HG02678 (cell line): ENCODE data around the gene HYAL4.
"Not testable (repeated sequence)": the region's sequence is repeated elsewhere in the genome, so short reads cannot be mapped to it uniquely, and the experiment has no call there.

ENCODE experiments used
- ATAC-seq: cut with Tn5 transposase; IDR thresholded peaks from one replicate; pipeline ENCODE4 v1.9.1; 2021; ENCODE audit warnings: mild to moderate bottlenecking, moderate library complexity; ENCODE audit not compliant: unreplicated experiment

Gene HYAL4

GRCh38 chr7:123845823-123846216 lies 851 bp downstream of the HYAL4 start:
- ATAC-seq: no peak

DNA sequence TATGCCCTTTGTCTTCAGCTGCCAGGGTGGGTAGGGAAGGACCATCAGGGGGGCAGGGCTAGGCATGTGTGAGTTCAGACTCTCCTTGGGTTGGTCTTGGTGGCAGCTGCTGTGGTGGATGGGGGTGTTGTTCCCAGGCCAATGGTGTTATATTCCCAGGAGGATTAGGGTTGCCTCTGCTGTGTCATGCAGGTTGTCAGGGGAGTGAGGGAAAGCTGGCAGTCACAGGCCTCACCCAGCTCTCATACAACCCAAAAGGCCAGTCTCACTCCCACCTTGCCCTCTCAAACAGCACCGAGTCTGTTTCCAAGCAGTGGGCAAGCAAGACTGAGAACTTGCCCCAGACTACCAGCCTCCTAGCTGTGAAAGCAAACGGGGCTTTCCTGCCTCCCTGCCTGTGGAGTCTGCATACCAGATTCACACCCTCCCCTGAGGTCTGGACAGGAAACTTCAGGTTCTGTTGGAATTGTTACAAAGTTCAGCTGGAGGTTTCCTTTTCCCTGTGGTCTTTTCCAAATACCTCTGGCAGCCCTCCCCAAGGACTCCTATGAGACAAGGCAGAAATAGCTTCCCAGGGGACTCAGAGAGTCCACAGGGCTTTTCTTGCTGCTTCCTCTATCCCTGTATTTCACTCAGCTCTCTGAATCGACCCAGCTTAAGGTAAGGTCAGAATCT lies 1.4 kb downstream of the HYAL4 start:
- ATAC-seq: no peak

- ATAC-seq: no peak
Measured at GRCh38 chr7:123847868-123848267, 2.9 kb downstream of the HYAL4 start.

DNA sequence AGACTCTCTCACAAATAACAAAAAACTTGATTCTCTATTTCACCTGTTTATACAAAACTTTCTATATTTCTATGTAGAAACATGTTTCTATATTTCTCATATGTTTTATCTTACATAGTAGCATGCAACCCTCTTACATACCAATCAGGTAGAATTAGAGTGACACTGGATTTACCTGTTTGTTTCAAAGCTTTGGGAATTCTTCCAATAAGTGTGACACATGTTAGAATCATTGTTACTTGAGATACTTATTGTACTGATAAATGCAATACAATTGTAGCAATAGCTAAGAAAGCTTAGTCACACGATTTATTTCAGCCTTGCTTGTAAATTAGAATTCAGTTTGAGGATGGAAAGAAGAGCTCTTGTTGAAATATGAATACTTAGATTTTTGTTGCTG lies 4.9 kb downstream of the HYAL4 start:
- ATAC-seq: no peak

DNA sequence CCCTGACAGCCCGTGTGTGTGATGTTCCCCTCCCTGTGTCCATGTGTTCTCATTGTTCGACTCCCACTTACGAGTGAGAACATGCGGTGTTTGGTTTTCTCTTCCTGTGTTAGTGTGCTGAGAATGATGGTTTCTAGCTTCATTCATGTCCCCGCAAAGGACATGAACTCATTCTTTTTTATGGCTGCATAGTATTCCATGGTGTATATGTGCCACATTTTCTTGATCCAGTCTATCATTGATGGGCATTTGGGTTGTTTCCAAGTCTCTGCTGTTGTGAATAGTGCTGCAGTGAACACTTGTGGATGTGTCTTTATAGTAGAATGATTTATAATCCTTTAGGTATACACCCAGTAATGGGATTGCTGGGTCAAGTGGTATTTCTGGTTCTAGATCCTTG lies 6.4 kb downstream of the HYAL4 start:
- not testable (repeated sequence) for ATAC-seq

DNA sequence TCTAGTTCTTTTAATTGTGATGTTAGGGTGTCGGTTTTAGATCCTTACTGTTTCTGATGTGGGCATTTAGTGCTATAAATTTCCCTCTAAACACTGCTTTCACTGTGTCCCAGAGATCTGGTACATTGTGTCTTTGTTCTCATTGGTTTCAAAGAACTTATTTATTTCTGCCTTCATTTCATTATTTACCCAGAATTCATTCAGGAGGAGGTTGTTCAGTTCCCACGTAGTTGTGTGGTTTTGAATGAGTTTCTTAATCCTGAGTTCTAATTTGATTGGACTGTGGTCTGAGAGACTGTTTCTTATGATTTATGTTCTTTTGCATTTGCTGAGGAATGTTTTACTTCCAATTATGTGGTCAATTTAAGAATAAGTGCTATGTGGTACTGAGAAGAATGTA lies 9.3 kb downstream of the HYAL4 start:
- ATAC-seq: not testable (repeated sequence)

DNA sequence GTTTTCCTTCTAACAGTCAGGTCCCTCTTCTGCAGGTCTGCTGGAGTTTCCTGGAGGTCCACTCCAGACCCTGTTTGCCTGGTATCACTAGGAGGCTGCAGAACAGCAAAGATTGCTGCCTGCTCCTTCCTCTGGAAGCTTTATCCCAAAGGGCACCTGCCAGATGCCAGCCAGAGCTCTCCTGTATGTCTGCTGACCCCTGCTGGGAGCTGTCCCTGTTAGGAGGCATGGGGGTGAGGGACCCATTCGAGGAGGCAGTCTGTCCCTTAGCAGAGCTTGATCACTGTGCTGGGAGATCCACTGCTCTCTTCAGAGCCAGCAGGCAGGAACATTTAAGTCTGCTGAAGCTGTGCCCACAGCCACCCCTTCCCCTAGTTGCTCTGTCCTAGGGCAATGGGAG lies 11.5 kb downstream of the HYAL4 start:
- not testable (repeated sequence) for ATAC-seq

DNA sequence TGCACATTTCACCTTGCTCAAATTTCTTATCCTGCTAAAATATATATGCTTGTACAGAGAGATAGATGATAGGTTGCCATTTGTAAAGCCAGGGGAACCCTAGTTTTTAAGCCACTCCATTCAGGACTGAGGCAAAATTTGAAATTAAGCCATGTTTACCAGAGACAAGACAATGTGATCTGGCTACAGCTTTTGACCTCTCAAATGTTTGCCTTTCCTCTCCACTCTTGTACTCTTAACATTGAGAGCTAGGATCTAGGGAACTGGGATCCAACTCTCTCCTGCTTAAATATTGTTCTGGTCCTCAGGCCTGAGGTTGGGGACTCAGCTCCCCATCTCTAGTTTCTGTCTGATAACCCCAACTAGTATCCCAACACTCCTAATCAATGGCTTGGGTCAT lies 15.9 kb downstream of the HYAL4 start:
- no peak for ATAC-seq

- no peak for ATAC-seq
Measured at GRCh38 chr7:123862775-123863174, 17.8 kb downstream of the HYAL4 start.

DNA sequence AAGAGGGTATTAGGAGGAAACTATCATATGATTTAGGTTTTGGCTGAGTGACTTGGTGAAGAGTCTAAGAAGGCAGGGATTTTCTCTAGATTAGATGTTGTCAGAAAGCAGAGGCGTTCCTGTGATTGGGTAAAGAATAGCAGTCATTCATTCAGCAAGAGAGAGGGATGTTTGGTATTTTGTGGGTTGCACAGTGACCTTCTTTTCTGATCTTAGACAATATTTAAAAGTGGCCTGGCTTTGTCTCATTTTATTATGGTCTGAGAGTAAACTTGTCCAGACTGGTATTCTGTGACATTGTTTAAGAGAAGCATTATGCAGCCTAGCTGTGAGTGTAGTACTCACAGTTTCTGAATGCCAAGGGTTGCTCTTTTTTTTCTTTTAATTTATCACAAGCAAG lies 18.5 kb downstream of the HYAL4 start:
- no peak for ATAC-seq

- ATAC-seq: no peak
Measured at GRCh38 chr7:123864012-123864411, 19.0 kb downstream of the HYAL4 start.

- no peak for ATAC-seq
Measured at GRCh38 chr7:123864436-123864835, 19.5 kb downstream of the HYAL4 start.

DNA sequence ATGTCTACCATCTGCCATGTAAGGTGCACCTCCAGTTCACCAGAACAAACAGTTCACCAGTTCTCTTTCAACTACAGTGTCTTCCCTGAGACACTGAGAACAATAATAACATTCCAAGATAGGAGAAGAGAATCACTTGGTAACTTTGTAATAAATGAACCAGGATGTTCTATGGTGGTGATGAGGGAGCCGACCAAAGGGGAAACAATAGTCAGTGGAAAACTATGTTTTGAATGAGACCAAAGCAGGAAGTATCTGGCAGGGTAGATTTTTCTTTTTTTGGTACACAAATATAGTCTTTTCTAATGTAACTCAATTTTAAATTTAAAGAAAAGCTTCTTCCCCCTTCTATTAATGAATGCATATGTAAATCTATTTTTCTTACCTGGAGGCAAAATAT lies 20.0 kb downstream of the HYAL4 start:
- no peak for ATAC-seq

GRCh38 chr7:123865517-123866117 lies 20.6 kb downstream of the HYAL4 start:
- peak; percentile 92 for ATAC-seq

DNA sequence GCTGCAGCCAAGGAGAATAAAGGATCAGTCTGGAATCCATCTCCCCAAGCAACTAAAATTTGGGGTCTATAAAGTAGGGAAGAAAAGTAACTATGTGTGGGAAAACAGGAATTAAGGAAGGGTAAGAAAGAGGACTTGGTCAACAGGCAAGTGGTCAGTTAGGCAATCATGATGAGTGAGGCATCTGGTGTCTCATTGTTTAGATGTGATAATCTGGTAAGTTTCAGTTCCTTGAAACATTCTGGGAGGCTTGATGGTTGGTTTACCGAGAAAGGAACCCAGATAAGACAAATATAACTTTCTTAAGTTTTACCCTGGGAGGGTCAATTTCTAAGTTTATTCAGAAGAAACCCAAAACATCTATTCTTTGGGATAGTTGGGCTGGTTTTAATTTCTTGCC lies 22.3 kb downstream of the HYAL4 start:
- ATAC-seq: no peak

DNA sequence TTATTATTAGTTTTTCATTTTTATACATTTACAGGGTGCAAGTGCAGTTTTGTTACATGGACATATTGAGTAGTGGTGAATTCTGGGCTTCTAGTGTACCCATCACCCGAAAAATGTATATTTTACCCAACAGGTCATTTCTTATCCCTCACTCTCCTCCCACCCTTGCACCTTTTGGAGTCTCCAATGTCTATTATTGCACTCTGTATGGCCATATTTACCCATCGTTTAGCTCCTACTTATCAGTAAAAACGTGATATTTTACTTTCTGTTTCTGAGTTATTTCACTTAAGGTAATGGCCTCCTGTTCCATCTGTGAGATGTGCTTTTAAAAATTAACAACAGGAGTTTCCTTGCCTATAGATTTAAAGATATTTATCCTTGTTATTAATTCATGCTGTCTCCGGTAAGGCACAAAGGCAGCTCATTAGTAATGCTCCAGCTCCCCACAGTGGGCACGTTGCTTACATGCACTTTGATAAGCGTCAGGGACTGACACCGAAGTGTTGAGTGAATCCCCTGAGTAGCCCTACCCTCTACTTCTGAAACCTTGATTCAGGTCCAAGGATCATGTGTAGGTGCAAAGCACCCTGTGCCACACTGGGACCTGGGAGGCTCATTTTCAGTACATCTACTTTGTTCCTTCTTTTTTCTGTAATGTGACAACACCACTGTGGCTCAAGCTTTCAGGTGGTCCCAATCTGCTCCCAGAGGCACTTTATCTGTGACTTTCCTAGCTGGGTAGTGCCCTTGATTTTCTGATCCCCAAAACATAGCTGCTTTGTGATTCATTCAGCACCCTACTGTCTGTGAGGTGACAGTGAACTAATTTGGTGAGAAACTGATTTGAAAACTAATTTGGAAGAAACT lies 27.3 kb downstream of the HYAL4 start:
- ATAC-seq: peak; percentile 81

DNA sequence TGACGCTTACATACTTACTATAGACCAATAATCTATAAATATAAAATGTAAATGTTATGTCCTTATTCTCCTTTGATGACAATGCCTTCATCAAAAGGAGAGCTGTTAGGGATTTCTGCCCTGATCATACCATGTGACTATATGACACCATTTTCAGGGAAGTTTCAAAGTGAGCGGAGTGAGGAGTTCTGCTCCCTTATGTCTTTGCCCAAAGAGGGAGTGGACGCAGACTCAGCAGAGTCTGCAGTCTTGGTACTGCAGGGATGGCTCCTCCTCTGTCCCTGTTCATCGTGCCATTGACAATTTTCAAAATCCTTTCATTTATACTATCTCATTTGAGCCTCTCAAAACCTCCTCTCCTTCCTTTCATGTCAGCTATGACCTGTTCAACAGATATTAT lies 27.9 kb downstream of the HYAL4 start:
- ATAC-seq: no peak

DNA sequence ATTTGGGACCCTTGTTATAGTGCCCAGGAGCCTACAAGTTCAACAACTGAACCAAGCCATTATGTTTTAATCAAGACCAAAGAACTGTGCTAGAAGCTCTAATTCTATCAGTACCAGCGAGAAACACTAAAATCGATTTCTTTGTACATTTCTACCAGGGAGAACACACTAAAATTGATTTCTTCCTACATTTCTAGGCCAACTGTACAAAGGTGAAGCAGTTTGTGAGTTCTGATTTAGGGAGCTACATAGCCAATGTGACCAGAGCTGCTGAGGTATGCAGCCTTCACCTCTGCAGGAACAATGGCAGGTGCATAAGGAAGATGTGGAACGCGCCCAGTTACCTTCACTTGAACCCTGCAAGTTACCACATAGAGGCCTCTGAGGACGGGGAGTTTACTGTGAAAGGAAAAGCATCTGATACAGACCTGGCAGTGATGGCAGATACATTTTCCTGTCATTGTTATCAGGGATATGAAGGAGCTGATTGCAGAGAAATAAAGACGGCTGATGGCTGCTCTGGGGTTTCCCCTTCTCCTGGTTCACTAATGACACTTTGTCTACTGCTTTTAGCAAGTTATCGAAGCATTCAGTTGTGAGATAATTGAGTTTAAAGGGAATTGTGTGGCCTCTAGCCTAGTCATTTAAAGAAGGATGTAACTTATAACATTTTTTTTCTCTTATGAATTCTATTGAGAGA lies 31.7 kb downstream of the HYAL4 start:
- no peak for ATAC-seq

DNA sequence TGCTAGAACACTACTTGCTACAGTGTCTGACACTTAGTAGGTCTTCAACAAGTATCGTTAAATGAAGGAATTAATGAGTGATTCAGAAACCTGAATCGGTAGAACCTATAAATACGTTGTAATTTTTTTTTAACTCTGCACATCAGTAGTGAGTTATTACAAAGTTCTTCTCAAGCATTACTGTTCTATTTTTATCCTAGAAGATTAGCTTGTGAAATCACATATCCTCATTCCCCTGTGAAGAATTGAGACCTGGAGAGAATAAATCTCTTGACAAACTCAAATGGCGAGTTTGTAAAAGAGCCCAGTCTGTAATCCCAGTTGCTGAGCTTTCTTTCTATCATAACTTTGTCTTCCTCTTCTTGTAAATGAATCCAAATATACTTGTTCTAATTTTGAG lies 34.7 kb downstream of the HYAL4 start:
- no peak for ATAC-seq

- no peak for ATAC-seq
Measured at GRCh38 chr7:123881300-123881699, 36.3 kb downstream of the HYAL4 start.

DNA sequence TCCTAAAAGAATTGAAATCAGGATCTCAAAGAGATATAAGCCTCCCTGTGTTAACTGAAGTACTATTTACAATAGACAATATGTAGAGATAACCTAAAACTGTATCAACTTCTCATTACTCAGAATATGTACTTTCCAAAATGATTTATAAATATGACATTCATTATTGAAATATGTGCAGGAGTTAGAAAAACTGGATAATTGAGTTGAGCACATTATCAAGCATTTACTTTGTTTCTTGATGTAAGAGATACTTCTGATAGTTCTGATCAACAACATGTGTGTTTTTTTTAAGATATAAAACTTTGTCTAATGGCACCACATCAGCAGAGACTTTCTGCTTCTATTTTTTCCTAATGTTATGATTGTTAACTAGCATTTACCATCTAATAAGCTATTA lies 38.2 kb downstream of the HYAL4 start:
- no peak for ATAC-seq
